ENCODE data around the gene ST8SIA6. TPM values are rescaled to one million over a fixed set of nuclear protein-coding genes. Genes with fewer than 3 reads are reported as not detected.

ST8SIA6 gene
- total and polyA plus RNA-seq, 2 of the 8 experiments (the other 6 are each of a cell fraction or from before 2014, with no cell fraction given): 0.70 to 1.1 TPM

DNA sequence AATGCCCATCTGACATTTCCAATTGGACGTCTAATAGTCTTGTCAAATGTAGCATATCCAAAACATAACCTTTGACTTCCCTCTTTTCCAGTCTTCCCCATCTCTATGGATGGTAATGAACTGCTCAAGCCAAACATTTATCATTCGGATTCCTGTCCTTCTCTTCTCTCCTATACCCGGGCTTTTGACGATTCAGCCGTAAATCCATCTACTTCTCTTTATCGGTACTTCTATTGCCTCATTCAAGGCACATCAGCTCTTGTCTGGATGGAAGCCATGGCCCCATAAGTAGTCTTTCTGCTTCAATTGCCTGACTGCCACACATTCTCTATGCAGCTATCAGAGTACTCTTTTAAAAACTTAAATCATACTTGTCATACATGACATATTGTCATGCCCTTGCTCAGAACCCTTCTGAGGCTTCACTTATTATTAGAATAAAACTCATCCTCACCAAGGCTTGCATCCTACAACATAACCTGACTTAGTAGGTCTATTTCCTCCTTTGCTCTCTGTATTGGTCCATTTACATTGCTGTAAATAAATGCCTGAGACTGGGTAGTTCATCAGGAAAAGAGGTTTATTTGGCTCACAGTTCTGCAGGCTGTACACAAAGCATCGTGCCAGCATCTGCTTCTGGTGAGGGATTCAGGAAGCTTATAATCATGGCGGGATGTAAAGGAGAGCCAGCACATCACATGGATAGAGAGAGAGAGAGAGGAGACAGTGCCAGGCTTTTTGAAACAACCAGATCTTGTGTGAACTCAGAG, 37.8 kb downstream of the ST8SIA6 start:
- no peak overlapping the region for H2BK5ac ChIP-seq (ENCODE audit: low read depth, low read length)
- POLR2A ChIA-PET (ENCODE audit: partially characterized antibody): no interaction called here
- H2BK15ac ChIP-seq (ENCODE audit: low read length): no peak overlapping the region
- no peak for FAIRE-seq
- no peak overlapping the region for H4K91ac ChIP-seq (replicated peaks; ENCODE audit: insufficient read length, low read length)
- no peak overlapping the region for H2AK5ac ChIP-seq (ENCODE audit: low read depth, low read length)
- no peaks in the 10 kb centered on the region for H4K20me1 ChIP-seq (replicated peaks in 1 of 2; ENCODE audit: control insufficient read depth in 1 of 2, insufficient read depth in 2 of 2, low read length in 2 of 2)
- TF ChIP-seq PHF8 (conservative IDR thresholded peaks at IDR 0.05; ENCODE audit: low read depth, low read length): no peak
- no peak for TF ChIP-seq CREB1 (IDR thresholded peaks at IDR 0.05)
- no peak for TF ChIP-seq RBBP5 (IDR thresholded peaks at IDR 0.05; ENCODE audit: borderline replicate concordance, low read depth, low read length)
- no peak for TF ChIP-seq TEAD4 (IDR thresholded peaks at IDR 0.05; ENCODE audit: low read depth, low read length)
- H3K9me3 ChIP-seq (ENCODE audit: insufficient read depth in 2 of 2, low read depth in 1 of 2, low read length in 1 of 2): no peaks in the 10 kb centered on the region
- 0 out of 7 replicates have a peak, but pooled peaks cover 0 to 2% (median 0%) of the 10 kb centered on the region in 4 experiments for H3K4me1 ChIP-seq (replicated peaks in 1 of 4; ENCODE audit: control insufficient read depth in 3 of 4, insufficient read depth in 4 of 4, low read length in 3 of 4)
- 90% methylated on average over 8 of the region's 8 CpGs; no CpG with 5 or more reads in 1 of the 2 experiments for WGBS, 2 experiments (ENCODE audit: extremely low coverage in 1 of 2, insufficient coverage in 1 of 2, insufficient read length in 1 of 2, insufficient replicate concordance in 2 of 2, low coverage in 1 of 2, low lambda C conversion rate in 2 of 2, missing lambda C conversion rate in 1 of 2)
- no peak overlapping the region for H3K27ac ChIP-seq (ENCODE audit: low read depth, low read length)
- no peak overlapping the region for H3K18ac ChIP-seq (ENCODE audit: extremely low read depth, low read length)
- no peak overlapping the region for H2BK12ac ChIP-seq (ENCODE audit: low read depth, low read length)
- no peak for DNase-seq (ENCODE audit: low read depth in 1 of 2, low spot score in 2 of 2)
- no peaks in the 10 kb centered on the region for H3K79me2 ChIP-seq (ENCODE audit: control insufficient read depth in 1 of 2, insufficient read depth in 2 of 2, low read length in 2 of 2)
- no peak overlapping the region for H3K9ac ChIP-seq (replicated peaks in 1 of 4; ENCODE audit: extremely low read depth in 1 of 4, low read depth in 3 of 4, low read length in 3 of 4)
- H3K79me1 ChIP-seq (ENCODE audit: low read depth, low read length): no peaks in the 10 kb centered on the region
- H2BK20ac ChIP-seq (ENCODE audit: low read length): no peak overlapping the region
- H3K23ac ChIP-seq (ENCODE audit: insufficient read length): no peak overlapping the region
- no peak overlapping the region for H3K56ac ChIP-seq (replicated peaks; ENCODE audit: insufficient read length, low read depth, low read length)
- no peak overlapping the region for H2BK120ac ChIP-seq (replicated peaks; ENCODE audit: low read depth, low read length)
- no peak overlapping the region for H3K14ac ChIP-seq (ENCODE audit: insufficient read length)
- H3K4me3 ChIP-seq (ENCODE audit: extremely low read depth in 1 of 4, insufficient read depth in 2 of 4, low read depth in 3 of 4, low read length in 4 of 4): no peak overlapping the region
- H3K4me2 ChIP-seq (ENCODE audit: insufficient read depth in 1 of 2, low read depth in 2 of 2, low read length in 2 of 2): no peak overlapping the region
- H4K8ac ChIP-seq (ENCODE audit: extremely low read depth, insufficient read depth, low read length): no peak overlapping the region
- no peaks in the 10 kb centered on the region for H3K23me2 ChIP-seq (ENCODE audit: low read depth, low read length)
- H4K5ac ChIP-seq (ENCODE audit: insufficient read length, low read depth, low read length): no peak overlapping the region
- no peaks in the 10 kb centered on the region for H3K27me3 ChIP-seq (replicated peaks in 1 of 4; ENCODE audit: control insufficient read depth in 3 of 4, extremely low read depth in 1 of 4, insufficient read depth in 3 of 4, low read length in 3 of 4)
- H2AFZ ChIP-seq (ENCODE audit: low read length): no peak overlapping the region
- no peak overlapping the region for H3K4ac ChIP-seq (replicated peaks; ENCODE audit: insufficient read length, low read depth, low read length)
- CTCF ChIA-PET (ENCODE audit: partially characterized antibody): interaction anchor here (0.8 to 3.6 kb wide), 9 partner anchors 8 to 184 kb away, joined by 3 to 11 read pairs (median 4); no protein-coding TSS in a partner anchor
- no peaks in the 10 kb centered on the region for H3K36me3 ChIP-seq (ENCODE audit: control insufficient read depth in 2 of 4, insufficient read depth in 4 of 4, low read length in 3 of 4)

All from H1 (cell line).